ENCODE data around the gene FNDC4. TPM values are rescaled to one million over a fixed set of nuclear protein-coding genes. Genes with fewer than 3 reads are reported as not detected.
"Not testable (repeated sequence)": the region's sequence is repeated elsewhere in the genome, so short reads cannot be mapped to it uniquely, and the experiment has no call there.

The FNDC4 gene, protein sequence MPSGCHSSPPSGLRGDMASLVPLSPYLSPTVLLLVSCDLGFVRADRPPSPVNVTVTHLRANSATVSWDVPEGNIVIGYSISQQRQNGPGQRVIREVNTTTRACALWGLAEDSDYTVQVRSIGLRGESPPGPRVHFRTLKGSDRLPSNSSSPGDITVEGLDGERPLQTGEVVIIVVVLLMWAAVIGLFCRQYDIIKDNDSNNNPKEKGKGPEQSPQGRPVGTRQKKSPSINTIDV
- polyA plus RNA-seq (ENCODE audit: insufficient read length in 3 of 3), result 1 to 10 TPM; 7.4 to 8.2 (median 7.6) TPM

DNA sequence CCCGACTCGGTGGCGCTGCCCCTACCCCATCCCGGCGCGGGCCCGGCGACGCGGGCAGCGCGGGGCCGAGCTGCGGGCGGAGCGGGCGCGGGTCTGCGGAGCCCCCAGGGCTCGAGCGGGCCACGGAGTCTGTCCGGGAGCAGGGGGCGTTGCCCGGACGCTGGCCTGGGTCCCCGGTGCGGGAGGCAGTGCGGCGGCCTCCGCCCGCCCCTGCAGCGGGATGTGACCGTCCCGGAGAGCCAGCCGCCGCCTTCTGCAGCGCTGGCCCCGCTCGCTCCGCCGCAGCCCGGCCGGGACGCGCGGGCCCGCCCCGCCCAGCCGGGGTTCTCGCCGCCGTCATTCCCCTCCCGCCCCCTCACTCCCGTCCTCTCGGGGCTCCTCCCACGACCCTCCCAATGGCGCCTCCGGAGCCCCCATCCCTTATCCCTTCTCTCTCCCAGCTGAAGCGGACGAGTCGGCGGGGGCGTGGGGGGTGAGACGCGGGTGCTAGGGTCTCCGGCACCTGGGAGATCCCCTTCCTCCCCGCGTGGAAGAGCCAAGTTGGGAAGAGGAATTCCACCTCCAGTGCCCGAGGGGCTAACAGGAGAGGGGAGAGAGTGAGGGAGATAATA lies at the start of gene FNDC4:
Gene FNDC4 (minus strand): TSS at position 257 of the 611 bp plus-strand sequence. CDS start 521 bp downstream, outside the sequence.
- DNase-seq (ENCODE audit: low read depth in 3 of 3, low spot score in 2 of 3), result no peak

DNA sequence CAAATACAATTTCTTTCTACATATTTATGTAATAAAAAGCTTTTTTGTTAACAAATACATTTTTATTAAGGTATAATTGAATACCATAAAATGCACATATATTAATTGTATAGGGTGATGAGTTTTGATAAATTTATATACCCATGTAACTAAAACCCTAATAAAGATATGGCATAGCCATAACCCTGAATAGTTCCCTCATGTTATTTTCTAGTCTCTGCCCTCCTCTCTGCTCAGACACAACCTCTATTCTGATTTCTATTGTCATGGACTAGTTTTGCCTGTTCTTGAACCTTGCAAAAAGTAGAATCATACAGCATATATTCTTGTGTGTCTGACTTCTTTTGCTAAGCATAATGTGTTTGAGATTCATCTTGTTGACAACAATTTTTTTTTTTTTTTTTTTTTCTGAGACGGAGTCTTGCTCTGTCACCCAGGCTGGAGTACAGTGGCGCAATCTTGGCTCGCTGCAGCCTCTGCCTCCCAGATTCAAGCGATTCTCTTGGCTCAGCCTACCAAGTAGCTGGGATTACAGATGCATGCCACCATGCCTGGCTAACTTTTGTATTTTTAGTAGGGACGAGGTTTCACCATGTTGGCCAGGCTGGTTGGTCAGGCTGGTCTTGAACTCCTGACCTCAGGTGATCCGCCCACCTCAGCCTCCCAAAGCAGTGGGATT lies 49.3 kb upstream of the FNDC4 start:
- DNase-seq (ENCODE audit: low read depth in 3 of 3, low spot score in 2 of 3), result no peak

DNA sequence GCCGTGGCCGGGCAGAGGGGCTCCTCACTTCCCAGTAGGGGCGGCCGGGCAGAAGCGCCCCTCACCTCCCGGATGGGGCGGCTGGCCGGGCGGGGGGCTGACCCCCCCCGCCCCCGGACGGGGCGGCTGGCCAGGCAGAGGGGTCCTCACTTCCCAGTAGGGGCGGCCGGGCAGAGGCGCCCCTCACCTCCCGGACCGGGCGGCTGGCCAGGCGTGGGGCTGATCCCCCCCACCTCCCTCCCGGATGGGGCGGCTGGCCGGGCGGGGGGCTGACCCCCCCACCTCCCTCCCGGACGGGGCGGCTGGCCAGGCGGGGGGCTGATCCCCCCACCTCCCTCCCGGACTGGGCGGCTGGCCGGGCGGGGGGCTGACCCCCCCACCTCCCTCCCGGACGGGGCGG lies 44.6 kb upstream of the FNDC4 start:
- DNase-seq (ENCODE audit: low read depth in 3 of 3, low spot score in 2 of 3), result not testable (repeated sequence)

DNA sequence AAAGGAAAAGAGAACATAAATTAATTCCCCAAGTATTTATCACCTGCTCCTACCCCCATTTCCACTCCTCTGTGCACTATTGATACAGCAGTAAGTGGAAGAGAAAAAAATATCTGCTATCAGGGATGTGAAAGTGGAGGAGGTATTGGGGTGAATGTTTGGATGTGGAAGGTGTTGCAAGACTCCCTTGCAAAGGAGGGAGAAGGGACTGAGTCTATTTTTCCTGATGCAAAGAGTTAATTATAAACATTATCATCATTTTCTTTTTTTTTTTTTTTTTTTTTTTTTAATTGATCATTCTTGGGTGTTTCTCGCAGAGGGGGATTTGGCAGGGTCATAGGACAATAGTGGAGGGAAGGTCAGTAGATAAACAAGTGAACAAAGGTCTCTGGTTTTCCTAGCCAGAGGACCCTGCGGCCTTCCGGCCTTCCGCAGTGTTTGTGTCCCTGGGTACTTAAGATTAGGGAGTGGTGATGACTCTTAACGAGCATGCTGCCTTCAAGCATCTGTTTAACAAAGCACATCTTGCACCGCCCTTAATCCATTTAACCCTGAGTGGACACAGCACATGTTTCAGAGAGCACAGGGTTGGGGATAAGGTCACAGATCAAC lies 43.9 kb upstream of the FNDC4 start:
- not testable (repeated sequence) for DNase-seq (ENCODE audit: low read depth in 3 of 3, low spot score in 2 of 3)

DNA sequence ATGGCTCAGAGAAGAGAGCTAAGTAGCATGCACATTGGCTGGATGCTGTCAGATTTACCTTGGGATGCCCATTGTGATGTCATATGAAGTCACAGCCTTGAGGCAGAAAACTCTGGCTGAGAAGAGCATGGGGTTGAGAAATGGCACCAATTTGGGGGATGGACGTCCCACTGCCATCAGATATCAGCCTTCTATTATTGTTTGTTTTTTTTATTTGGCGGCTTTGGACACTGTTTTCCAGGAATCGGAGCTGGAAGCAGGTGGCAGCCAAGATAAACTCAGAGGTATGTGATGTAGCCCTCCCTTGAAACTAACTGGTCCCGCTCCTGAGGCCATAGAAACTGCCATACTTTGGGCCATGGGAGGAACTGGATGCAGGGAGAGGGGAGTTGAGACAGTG lies 42.3 kb upstream of the FNDC4 start:
- DNase-seq (ENCODE audit: low read depth in 3 of 3, low spot score in 2 of 3), result no peak

DNA sequence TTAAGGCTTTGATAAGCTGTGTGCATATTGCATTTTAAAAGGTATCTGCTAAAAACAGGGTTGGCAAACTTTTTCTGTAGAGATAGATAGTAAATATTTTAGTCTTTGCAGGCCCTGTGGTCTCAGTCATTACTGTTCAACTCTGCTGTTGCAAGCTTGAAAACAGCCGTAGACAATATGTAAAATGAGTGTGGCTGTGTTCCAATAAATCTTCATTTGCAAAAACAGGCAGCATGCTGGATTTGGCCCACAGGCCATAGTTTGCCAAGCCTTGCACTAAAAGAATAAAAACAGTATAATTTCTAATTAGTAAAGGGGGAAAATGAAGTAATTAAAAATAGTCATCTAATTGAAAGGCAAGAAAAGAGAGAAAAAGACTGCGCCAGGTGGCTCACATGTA lies 37.0 kb upstream of the FNDC4 start:
- no peak for DNase-seq (ENCODE audit: low read depth in 3 of 3, low spot score in 2 of 3)

DNA sequence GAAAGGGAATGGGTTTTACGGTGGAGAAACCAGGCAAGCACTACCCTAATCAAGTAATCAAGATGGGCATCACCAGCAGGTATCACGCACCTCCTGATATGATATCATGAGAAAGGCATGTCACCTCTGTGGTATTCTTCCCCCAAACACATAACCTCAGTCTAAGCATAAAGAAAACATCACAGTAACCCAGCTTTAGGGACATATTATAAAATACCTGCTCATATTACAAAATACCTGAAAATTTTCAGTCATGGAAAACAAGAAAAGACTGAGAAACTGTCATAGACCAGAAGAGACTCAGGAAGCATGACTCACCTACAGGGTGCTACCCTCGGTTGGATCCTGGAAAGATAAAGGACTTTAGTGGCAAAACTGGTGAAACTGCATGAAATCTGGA lies 32.2 kb upstream of the FNDC4 start:
- no peak for DNase-seq (ENCODE audit: low read depth in 3 of 3, low spot score in 2 of 3)

DNA sequence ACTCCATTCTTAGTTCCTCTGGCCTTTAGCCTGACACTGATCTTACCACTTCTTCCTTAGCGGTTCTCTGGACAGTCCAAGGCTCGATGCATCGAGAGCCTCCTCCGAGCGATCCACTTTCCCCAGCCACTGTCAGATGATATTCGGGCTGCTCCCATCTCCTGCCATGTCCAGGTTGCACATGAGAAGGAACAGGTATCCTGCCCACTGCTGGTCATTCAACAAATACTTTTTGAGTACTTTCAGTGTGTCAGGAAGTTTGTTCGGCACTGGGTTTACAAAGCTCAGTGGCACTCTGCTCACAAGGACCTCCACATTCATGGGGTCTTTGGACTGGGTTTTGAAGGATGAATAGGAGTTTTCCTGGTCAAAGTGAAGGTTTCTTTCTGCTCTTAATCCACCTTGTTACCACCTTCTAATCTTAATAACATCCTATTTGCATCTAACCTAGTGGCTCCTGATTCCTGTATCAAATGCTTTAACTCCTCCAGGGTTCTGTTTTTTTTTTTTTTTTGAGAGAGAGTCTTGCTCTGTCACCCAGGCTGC lies 27.5 kb upstream of the FNDC4 start:
- DNase-seq (ENCODE audit: low read depth in 3 of 3, low spot score in 2 of 3), result no peak

DNA sequence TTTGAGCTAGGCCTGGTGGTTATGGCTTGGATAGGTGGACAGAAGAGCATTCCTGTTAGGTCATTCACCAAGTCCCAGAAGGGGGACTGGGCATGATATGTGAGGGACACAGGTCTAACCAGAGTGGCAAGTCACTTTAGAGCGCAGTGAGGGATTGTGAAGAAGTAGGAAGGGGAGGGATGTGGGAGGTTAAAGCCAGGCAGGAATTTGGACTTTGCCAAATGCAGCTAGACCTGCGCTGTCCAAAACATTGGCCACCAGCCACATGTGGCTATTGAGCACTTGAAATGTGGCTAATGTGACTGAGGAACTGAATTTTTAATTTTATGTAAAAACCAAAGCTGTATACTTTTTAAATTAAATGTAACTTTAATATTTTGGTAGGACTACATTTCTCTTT lies 25.3 kb upstream of the FNDC4 start:
- DNase-seq (ENCODE audit: low read depth in 3 of 3, low spot score in 2 of 3), result no peak

DNA sequence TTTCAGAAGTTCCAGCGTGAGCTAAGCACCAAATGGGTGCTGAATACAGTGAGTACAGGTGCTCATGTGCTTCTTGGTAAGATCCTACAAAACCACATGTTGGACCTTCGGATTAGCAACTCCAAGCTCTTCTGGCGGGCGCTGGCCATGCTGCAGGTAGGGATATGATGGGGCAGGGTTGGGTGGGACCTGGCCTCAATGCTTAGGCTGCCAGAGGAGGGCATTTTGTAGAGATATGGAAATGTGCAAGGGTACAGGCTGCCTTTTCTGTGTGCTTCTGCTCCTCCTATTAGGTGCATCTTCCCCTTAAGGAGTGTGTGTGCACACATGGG lies 23.7 kb upstream of the FNDC4 start:
- DNase-seq (ENCODE audit: low read depth in 3 of 3, low spot score in 2 of 3), result no peak

DNA sequence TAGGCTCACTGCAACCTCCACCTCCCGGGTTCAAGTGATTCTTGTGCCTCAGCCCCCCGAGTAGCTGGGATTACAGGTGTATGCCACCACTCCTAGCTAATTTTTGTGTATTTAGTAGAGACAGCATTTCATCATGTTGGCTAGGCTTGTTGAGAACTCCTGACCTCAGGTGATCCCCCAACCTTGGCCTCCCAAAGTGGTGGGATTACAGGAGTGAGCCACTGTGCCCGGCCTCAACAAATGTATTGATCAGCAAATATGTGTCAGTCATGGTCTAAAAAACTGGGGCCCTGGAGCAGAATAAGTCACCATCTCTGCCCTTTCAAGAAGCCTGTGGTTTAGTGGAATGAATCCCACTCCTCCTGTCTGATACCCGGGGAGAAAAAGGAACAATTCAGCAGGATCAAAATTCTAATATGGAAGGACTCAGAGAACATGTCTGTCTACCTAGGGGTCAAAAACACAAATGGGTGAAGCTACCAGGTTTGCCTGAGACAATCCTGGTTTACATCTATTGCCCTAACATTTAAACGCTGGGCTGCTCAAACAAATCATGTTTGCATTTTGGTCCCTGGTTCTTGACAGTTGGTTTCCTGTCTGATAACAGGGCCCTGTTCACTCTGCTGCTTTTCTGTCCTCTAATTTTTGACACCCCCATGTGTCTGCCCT lies 23.2 kb upstream of the FNDC4 start:
- DNase-seq (ENCODE audit: low read depth in 3 of 3, low spot score in 2 of 3), result no peak

DNA sequence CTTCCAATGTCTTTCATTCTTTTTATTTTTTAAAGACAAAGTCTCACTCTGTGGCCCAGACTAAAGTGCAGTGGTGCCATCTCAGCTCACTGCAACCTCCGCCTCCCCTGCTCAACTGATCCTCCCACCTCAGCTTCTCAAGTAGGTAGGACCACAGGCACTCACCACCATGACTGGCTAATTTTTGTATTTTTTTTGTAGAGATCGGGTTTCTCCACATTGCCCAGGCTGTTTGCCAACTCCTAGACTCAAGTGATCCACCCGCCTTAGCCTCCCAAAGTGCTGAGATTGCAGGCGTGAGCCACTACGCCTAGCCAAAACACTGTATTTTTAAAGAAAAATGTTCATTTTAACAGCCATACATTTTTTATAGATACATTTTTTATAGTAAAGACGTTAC lies 14.3 kb upstream of the FNDC4 start:
- no peak for DNase-seq (ENCODE audit: low read depth in 3 of 3, low spot score in 2 of 3)

DNA sequence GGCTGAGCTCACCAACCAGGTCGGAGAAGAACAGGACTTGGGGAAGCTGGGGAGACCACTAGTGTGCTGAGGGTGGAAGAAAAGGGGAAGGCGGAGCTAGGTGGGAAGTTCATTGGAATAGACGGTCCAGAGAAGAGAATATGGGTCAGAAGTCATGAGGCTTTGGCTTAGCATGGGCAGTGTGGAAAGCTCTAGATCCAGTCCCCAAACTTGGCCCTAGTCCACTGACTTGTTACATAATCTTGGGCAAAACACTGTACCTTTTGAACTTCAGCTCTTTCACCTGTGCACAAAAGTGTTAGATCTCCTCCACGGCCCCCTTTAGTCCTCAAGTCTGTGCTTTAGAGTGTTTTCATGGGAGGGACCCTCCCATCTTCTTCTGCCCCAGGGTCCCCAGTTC lies 12.3 kb upstream of the FNDC4 start:
- no peak for DNase-seq (ENCODE audit: low read depth in 3 of 3, low spot score in 2 of 3)

DNA sequence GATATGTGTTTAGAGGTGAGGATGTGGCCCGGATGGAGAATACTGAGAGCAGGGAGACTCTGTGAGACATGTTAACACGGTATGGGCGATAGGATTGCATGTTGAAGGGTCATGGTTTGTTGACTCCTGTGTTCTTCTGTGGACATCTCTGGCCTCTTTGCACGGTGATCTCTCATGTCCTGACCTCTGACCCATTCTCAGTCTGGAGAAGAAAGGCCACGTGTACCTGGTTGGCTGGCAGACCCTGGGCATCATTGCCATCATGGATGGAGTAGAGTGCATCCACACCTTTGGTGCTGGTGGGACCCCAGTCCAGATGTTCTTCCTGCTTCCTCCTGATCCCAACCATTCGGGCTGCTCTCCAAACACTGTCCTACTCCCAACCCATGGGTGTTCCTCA lies 11.6 kb upstream of the FNDC4 start:
- no peak for DNase-seq (ENCODE audit: low read depth in 3 of 3, low spot score in 2 of 3)

DNA sequence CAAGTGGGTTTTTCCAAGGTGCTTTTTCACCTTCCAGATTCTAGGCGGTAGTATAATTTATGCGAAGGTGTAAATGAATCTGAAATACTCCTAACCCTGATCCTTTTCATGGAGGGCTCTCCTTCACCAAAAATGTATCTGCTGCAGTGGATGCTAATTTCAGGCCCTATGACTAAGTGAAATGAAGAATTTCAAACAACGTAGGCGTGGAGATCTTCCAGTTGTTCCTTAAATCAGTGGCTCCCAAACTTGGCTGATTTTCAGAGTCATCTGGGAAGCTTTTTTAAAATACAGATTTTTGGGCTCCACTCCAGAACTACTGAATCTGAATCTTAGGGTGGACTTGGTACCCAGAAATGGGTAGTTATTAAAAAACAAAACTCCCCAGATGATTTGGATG lies 7.1 kb upstream of the FNDC4 start:
- no peak for DNase-seq (ENCODE audit: low read depth in 3 of 3, low spot score in 2 of 3)

DNA sequence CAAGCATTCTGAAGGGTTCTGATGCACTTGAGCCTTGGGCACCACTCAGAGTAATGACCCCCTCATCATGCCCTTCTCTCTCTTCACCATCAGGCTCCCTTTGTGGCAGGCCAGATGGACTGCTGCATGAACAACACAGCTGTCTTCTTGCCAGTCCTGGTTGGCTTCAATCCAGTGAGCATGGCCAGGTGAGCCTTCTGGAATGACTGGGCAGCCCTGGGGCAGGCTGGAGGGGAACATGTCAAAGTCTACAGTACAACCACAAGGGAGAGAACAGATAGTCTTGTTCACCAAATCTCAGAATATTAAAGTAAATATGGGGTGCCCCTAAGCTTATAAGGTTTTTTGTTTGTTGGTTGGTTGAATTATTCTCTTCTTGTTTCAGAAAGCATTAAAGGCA lies 6.0 kb upstream of the FNDC4 start:
- no peak for DNase-seq (ENCODE audit: low read depth in 3 of 3, low spot score in 2 of 3)

DNA sequence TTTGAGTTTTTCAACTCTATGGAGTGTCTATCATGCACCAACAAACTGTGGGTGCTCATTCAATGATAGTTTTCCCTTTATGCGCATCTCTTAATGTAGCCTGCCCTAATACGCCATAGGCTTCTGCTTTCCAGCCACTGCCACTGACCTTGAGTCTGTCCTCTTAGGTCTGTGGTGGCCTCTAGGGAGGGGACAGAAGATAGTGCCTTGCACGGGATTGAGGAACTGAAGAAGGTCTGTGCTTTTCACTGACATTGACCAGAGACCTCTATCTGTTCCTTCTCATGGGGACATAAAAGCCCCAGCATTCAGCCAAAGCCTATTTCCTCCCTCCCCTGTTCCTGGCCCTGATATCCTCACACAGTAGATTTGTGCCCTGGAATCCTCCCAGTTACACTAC lies 4.0 kb upstream of the FNDC4 start:
- no peak for DNase-seq (ENCODE audit: low read depth in 3 of 3, low spot score in 2 of 3)

DNA sequence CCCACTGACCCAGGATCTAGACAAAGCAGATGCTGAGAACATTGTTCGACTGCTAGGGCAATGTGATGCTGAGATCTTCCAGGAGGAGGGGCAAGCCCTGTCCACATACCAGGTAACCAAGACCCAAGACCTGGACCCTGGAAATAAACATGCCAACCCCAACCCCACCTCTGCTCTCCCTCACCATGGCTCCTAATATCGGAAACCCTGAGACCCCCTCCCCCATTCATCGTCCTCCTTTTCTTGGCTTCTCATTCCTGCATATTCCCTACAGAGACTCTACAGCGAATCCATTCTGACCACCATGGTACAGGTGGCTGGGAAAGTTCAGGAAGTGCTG lies 2.3 kb upstream of the FNDC4 start:
- no peak for DNase-seq (ENCODE audit: low read depth in 3 of 3, low spot score in 2 of 3)

DNA sequence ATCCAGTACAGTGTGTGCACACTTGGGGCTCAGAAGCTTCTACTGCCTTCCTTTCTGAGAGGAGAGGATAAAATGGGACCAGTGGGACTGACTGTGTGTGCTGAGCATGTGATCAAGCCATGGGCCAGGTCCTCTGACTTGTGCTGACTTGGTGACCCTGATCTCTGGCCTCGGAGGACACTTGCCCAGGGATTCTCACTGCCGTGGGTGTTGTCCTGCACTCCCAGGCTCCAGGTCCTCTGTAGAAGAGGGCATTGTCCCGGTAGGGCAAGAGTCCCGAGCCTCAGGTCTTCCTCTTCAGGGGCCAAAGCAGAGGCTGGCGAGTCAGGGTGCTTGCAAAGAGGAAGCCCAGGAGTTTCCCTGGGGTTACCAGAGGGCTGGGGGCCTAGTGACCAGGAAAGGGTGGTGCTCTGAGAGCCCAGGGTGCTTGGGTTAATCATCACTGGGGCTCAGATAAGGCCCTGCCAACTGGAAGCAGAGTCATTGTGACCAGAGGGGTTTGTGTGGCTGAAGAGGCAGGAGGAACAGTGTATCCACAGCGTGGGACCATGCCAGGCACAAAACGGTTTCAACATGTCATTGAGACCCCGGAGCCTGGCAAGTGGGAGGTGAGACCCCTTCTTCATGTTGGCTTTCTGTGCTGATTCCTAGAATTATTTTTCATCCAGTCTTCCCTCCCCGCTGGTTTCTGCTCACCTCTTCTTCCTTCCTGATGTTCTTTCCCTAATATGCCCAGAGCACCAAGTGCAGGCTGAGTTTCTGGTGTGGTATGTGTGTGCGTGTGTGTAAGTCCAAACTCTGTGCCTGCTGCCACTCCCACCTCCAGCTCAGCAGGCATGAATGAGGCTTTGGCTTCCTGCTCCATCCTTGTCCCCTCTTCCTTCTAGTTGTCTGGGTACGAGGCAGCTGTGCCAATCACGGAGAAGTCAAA lies 1.6 kb upstream of the FNDC4 start, which contains the start of gene GCKR:
Gene GCKR (plus strand): TSS at position 483 of the 931 bp plus-strand sequence. CDS start 66 bp downstream, at position 549.
- DNase-seq (ENCODE audit: low read depth in 3 of 3, low spot score in 2 of 3), result no peak

DNA sequence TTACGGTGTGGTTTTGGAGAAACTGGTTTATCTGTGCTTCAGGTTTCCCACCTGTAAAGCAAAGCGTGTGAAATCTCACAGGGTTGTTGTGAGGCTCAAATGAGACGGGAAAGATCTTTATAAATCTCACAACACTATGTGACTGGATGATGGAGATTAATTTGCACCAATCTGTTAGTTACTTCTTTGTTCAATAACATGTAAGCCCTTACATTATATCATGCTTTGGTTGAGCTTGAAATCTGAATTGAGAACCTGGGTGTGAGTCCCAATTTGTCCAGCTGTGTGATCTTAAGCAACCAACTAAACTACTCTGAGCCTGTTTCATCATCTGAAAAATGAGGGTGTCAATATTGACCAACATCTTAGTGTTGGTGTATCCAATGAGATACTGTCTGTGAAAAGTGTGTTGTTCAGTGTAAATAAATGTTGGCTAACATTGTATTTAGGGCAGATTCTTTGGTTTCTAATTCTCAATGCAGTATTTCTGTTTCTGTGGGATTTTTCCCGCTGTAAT lies 898 bp upstream of the FNDC4 start:
- DNase-seq (ENCODE audit: low read depth in 3 of 3, low spot score in 2 of 3), result no peak

All from right renal cortex interstitium (tissue), 3 donors.